Urinary bladder (tissue), 4 donors: Measurements from ENCODE around the gene MFSD6L. TPM values are rescaled to one million over a fixed set of nuclear protein-coding genes. Genes with fewer than 3 reads are reported as not detected.
"Not testable (repeated sequence)": the region's sequence is repeated elsewhere in the genome, so short reads cannot be mapped to it uniquely, and the experiment has no call there.

Experiments used
- DNase-seq: peaks from one replicate; pipeline ENCODE4 v3.0.0-alpha.2; 2015; ENCODE audit errors: extremely low spot score
- H3K27ac ChIP-seq: one replicate; pipeline ENCODE4 v1.5.1; 2013; ENCODE audit warnings: low read depth, mild to moderate bottlenecking, moderate library complexity
- H3K36me3 ChIP-seq: one replicate; pipeline ENCODE4 v1.6.1; 2013; ENCODE audit warnings: mild to moderate bottlenecking, moderate library complexity; ENCODE audit not compliant: insufficient read depth
- H3K4me1 ChIP-seq: one replicate; pipeline ENCODE4 v1.6.1; 2013; ENCODE audit warnings: mild to moderate bottlenecking, moderate library complexity; ENCODE audit not compliant: insufficient read depth
- H3K4me3 ChIP-seq: one replicate; pipeline ENCODE4 v1.5.1; 2013; ENCODE audit warnings: low read depth, low read length
- WGBS: extraction: QIAGEN DNeasy Blood & Tissue Kit; methylation state at CpG from one replicate; pipeline ENCODE4 v1.1.7; 2013; 5-methylcytosine and 5-hydroxymethylcytosine counted together
- polyA plus RNA-seq: library from polyadenylated mRNA; stranded (reverse); fragments of 200-250 nt; gene quantifications from one replicate; pipeline ENCODE4 v1.2.3, GENCODE V29; 2013
- total RNA-seq: library from RNA; depleted of rRNA; stranded (reverse); fragments of >200 nt; gene quantifications from one replicate; pipeline ENCODE4 v1.2.3, GENCODE V29; 2014
- donor health status: healthy with polysubstance abuse.
- donor health status: healthy.

Gene MFSD6L
- total and polyA plus RNA-seq, 2 donors, result 0.37 to 0.79 TPM

DNA sequence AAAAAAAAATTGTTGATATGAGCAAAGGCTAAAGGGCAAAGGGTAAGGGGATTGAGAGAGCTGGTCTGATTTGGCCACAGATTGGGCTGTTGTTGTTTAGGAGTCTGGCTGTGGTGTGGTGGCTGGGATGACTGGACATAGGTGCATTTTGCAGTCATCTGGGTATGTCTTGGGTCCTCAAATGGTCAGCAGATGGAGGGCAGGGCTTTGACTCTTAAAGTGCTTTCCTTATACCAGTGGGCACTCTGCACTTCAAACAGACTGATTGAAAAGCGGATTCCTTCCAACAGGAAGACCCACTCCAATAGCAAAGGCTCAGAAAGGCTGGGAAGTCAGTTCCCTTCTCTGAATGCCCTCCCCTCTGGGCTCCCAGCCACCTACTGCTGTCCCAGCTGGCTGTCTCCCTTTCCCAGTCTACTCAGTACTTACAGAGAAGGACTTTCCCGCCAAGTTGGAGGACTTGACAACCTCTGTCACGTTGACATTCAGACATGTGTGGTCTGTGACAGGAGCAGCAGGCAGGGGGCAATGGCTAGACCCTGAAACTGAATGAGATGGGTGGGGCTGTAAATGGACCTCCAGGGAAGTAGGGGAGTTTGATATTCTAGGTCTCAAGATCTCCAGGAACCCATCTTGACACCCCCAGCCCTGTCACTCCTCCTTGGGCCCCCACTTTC is 19.6 kb upstream of the MFSD6L start:
- Histone ChIP-seq H3K4me1 (no peaks in the 10 kb centered on the region), H3K36me3 (no peaks in the 10 kb centered on the region), H3K4me3 (no peak overlapping the region), H3K27ac (no peak overlapping the region)
- DNase-seq, result no peak
- 43% methylated on average over 3 of the region's 3 CpGs for WGBS

- Histone ChIP-seq H3K4me3 (no peak overlapping the region), H3K4me1 (no peaks in the 10 kb centered on the region), H3K36me3 (no peaks in the 10 kb centered on the region), H3K27ac (no peak overlapping the region)
- WGBS, result 92% methylated on average over 8 of the region's 8 CpGs
- no peak for DNase-seq
Measured at GRCh38 chr17:8818047-8818446, 18.9 kb upstream of the MFSD6L start.

- H3K4me3 ChIP-seq, result no peak overlapping the region
- H3K36me3 ChIP-seq, result no peaks in the 10 kb centered on the region
- H3K27ac ChIP-seq, result no peak overlapping the region
- 63% methylated on average over 4 of the region's 4 CpGs for WGBS
- no peak for DNase-seq
- no peaks in the 10 kb centered on the region for H3K4me1 ChIP-seq
Measured at GRCh38 chr17:8806926-8807550, 7.9 kb upstream of the MFSD6L start.

GRCh38 chr17:8806253-8806925 is 7.2 kb upstream of the MFSD6L start:
- H3K4me1 ChIP-seq, result no peaks in the 10 kb centered on the region
- DNase-seq, result no peak
- no peaks in the 10 kb centered on the region for H3K36me3 ChIP-seq
- H3K4me3 ChIP-seq, result no peak overlapping the region
- H3K27ac ChIP-seq, result no peak overlapping the region
- WGBS, result 88% methylated on average over 3 of the region's 3 CpGs

- WGBS, result 89% methylated on average over 10 of the region's 10 CpGs
- H3K36me3 ChIP-seq, H3K4me1 ChIP-seq, DNase-seq, H3K27ac ChIP-seq, H3K4me3 ChIP-seq: not testable (repeated sequence)
Measured at GRCh38 chr17:8805396-8805795, 6.2 kb upstream of the MFSD6L start.

GRCh38 chr17:8803531-8804420 is 4.6 kb upstream of the MFSD6L start:
- no peaks in the 10 kb centered on the region for H3K36me3 ChIP-seq
- H3K4me3 ChIP-seq, result no peak overlapping the region
- H3K4me1 ChIP-seq, result no peaks in the 10 kb centered on the region
- H3K27ac ChIP-seq, result no peak overlapping the region
- 74% methylated on average over 19 of the region's 19 CpGs for WGBS
- no peak for DNase-seq

- DNase-seq, result no peak
- Histone ChIP-seq H3K4me1 (no peaks in the 10 kb centered on the region), H3K36me3 (no peaks in the 10 kb centered on the region), H3K27ac (no peak overlapping the region), H3K4me3 (no peak overlapping the region)
- 84% methylated on average over 6 of the region's 6 CpGs for WGBS
Measured at GRCh38 chr17:8801135-8801840, 2.1 kb upstream of the MFSD6L start.

- DNase-seq, result no peak
- Histone ChIP-seq H3K27ac (no peak overlapping the region), H3K4me3 (no peak overlapping the region), H3K36me3 (no peaks in the 10 kb centered on the region), H3K4me1 (no peaks in the 10 kb centered on the region)
- 79% methylated on average over 2 of the region's 2 CpGs for WGBS
Measured at GRCh38 chr17:8800656-8801055, 1.5 kb upstream of the MFSD6L start.

GRCh38 chr17:8799570-8800212 is 526 bp upstream of the MFSD6L start:
- H3K27ac ChIP-seq, result no peak overlapping the region
- H3K4me3 ChIP-seq, result no peak overlapping the region
- no peaks in the 10 kb centered on the region for H3K4me1 ChIP-seq
- H3K36me3 ChIP-seq, result no peaks in the 10 kb centered on the region
- WGBS, result 53% methylated on average over 15 of the region's 15 CpGs
- DNase-seq, result no peak

GRCh38 chr17:8798176-8798845 is 854 bp downstream of the MFSD6L start:
- DNase-seq, result no peak
- H3K27ac ChIP-seq, result no peak overlapping the region
- no peaks in the 10 kb centered on the region for H3K4me1 ChIP-seq
- H3K4me3 ChIP-seq, result no peak overlapping the region
- WGBS, result 53% methylated on average over 23 of the region's 23 CpGs
- H3K36me3 ChIP-seq, result no peaks in the 10 kb centered on the region

- Histone ChIP-seq H3K27ac (no peak overlapping the region), H3K4me1 (no peaks in the 10 kb centered on the region), H3K4me3 (no peak overlapping the region), H3K36me3 (no peaks in the 10 kb centered on the region)
- no peak for DNase-seq
- 78% methylated on average over 14 of the region's 14 CpGs for WGBS
Measured at GRCh38 chr17:8797621-8798175, 1.5 kb downstream of the MFSD6L start.

GRCh38 chr17:8794636-8795035 is 4.5 kb downstream of the MFSD6L start:
- Histone ChIP-seq H3K36me3 (no peaks in the 10 kb centered on the region), H3K4me1 (no peaks in the 10 kb centered on the region), H3K27ac (no peak overlapping the region), H3K4me3 (no peak overlapping the region)
- DNase-seq, result no peak
- WGBS, result 59% methylated on average over 7 of the region's 7 CpGs
